Measurements from ENCODE around the gene SCO2.

SCO2 gene

GRCh38 chr22:50553310-50553709 lies 27.9 kb upstream of the SCO2 start:
- TF ChIP-seq CTCF (IDR thresholded peaks at IDR 0.05; ENCODE audit: low read depth, low read length, missing control alignments) = no peak
- Histone ChIP-seq H3K36me3 (replicated peaks) (no peaks in the 10 kb centered on the region), H3K27ac (no peak overlapping the region), H3K27me3 (replicated peaks) (peaks cover 18% of the 10 kb centered on the region), H3K4me3 (ENCODE audit: low read depth, low read length) (no peak overlapping the region)
- in situ Hi-C loops (cut with HindIII; ENCODE audit: low pct_ligation_motif_present, low sequenced_read_pairs) = no loop called here
- no peak for DNase-seq

GRCh38 chr22:50551160-50551752 lies 25.9 kb upstream of the SCO2 start:
- H3K36me3 ChIP-seq (replicated peaks) = no peaks in the 10 kb centered on the region
- H3K27me3 ChIP-seq (replicated peaks) = peaks cover 36% of the 10 kb centered on the region
- no peak for DNase-seq
- no peak overlapping the region for H3K4me3 ChIP-seq (ENCODE audit: low read depth, low read length)
- TF ChIP-seq CTCF (IDR thresholded peaks at IDR 0.05; ENCODE audit: low read depth, low read length, missing control alignments) = no peak
- H3K27ac ChIP-seq = no peak overlapping the region
- in situ Hi-C loops (cut with HindIII; ENCODE audit: low pct_ligation_motif_present, low sequenced_read_pairs) = no loop called here

GRCh38 chr22:50550395-50550794 lies 25.0 kb upstream of the SCO2 start:
- no peaks in the 10 kb centered on the region for H3K36me3 ChIP-seq (replicated peaks)
- H3K27ac ChIP-seq = no peak overlapping the region
- H3K4me3 ChIP-seq (ENCODE audit: low read depth, low read length) = no peak overlapping the region
- DNase-seq = no peak
- no peak for TF ChIP-seq CTCF (IDR thresholded peaks at IDR 0.05; ENCODE audit: low read depth, low read length, missing control alignments)
- in situ Hi-C loops (cut with HindIII; ENCODE audit: low pct_ligation_motif_present, low sequenced_read_pairs) = no loop called here
- peaks cover 40% of the 10 kb centered on the region for H3K27me3 ChIP-seq (replicated peaks)

- DNase-seq = no peak
- Histone ChIP-seq H3K27ac (no peak overlapping the region), H3K27me3 (replicated peaks) (peaks cover 40% of the 10 kb centered on the region), H3K36me3 (replicated peaks) (no peaks in the 10 kb centered on the region), H3K4me3 (ENCODE audit: low read depth, low read length) (no peak overlapping the region)
- in situ Hi-C loops (cut with HindIII; ENCODE audit: low pct_ligation_motif_present, low sequenced_read_pairs) = no loop called here
- no peak for TF ChIP-seq CTCF (IDR thresholded peaks at IDR 0.05; ENCODE audit: low read depth, low read length, missing control alignments)
These were observed 23.8 kb upstream of the SCO2 start for GRCh38 chr22:50548921-50549790.

- in situ Hi-C loops (cut with HindIII; ENCODE audit: low pct_ligation_motif_present, low sequenced_read_pairs) = no loop called here
- DNase-seq = no peak
- no peak overlapping the region for H3K27ac ChIP-seq
- no peak overlapping the region for H3K4me3 ChIP-seq (ENCODE audit: low read depth, low read length)
- no peaks in the 10 kb centered on the region for H3K36me3 ChIP-seq (replicated peaks)
- TF ChIP-seq CTCF (IDR thresholded peaks at IDR 0.05; ENCODE audit: low read depth, low read length, missing control alignments) = no peak
- H3K27me3 ChIP-seq (replicated peaks) = peaks cover 40% of the 10 kb centered on the region
These were observed 22.9 kb upstream of the SCO2 start for GRCh38 chr22:50548040-50548920.
